ENCODE results near the gene NUSAP1. TPM values are rescaled to one million over a fixed set of nuclear protein-coding genes. Genes with fewer than 3 reads are reported as not detected.
"Not testable (repeated sequence)": the region's sequence is repeated elsewhere in the genome, so short reads cannot be mapped to it uniquely, and the experiment has no call there.

Gene NUSAP1
- total RNA-seq (2014; rRNA removed; shearing (Covaris generic)): 108 and 115 TPM in 2 replicates
- polyA plus RNA-seq (2014; cell fraction: nucleus; rRNA removed): 239 and 279 TPM in 2 replicates

- peak; percentile 100 for DNase-seq (ENCODE audit: extremely low read depth, low read depth)
These were observed at the start of gene NUSAP1, which contains the start of gene OIP5 for GRCh38 chr15:41332194-41333025. NUSAP1 (plus strand) TSS chr15:41332881; CDS start chr15:41332958, 77 bp downstream. OIP5 (minus strand) TSS chr15:41332591; CDS start chr15:41332561, 30 bp downstream.

GRCh38 chr15:41282980-41283652, 49.6 kb upstream of the NUSAP1 start:
- not testable (repeated sequence) for DNase-seq (ENCODE audit: extremely low read depth, low read depth)

- peak; percentile 99 for DNase-seq (ENCODE audit: extremely low read depth, low read depth)
These were observed 48.8 kb upstream of the NUSAP1 start for GRCh38 chr15:41283653-41284426.

GRCh38 chr15:41284427-41285177, 48.1 kb upstream of the NUSAP1 start:
- DNase-seq (ENCODE audit: extremely low read depth, low read depth): peak; percentile 42

GRCh38 chr15:41285285-41285684, 47.4 kb upstream of the NUSAP1 start:
- no peak for DNase-seq (ENCODE audit: extremely low read depth, low read depth)

- DNase-seq (ENCODE audit: extremely low read depth, low read depth): no peak
These were observed 45.9 kb upstream of the NUSAP1 start for GRCh38 chr15:41286665-41287333.

GRCh38 chr15:41288464-41288863, 44.2 kb upstream of the NUSAP1 start:
- DNase-seq (ENCODE audit: extremely low read depth, low read depth): no peak

GRCh38 chr15:41289953-41290352, 42.7 kb upstream of the NUSAP1 start:
- DNase-seq (ENCODE audit: extremely low read depth, low read depth): no peak

GRCh38 chr15:41291065-41291631, 41.5 kb upstream of the NUSAP1 start:
- DNase-seq (ENCODE audit: extremely low read depth, low read depth): no peak

GRCh38 chr15:41292521-41292920, 40.2 kb upstream of the NUSAP1 start:
- no peak for DNase-seq (ENCODE audit: extremely low read depth, low read depth)

- not testable (repeated sequence) for DNase-seq (ENCODE audit: extremely low read depth, low read depth)
These were observed 31.5 kb upstream of the NUSAP1 start for GRCh38 chr15:41301139-41301538.

GRCh38 chr15:41301587-41301986, 31.1 kb upstream of the NUSAP1 start:
- no peak for DNase-seq (ENCODE audit: extremely low read depth, low read depth)

GRCh38 chr15:41304149-41304770, 28.4 kb upstream of the NUSAP1 start:
- DNase-seq (ENCODE audit: extremely low read depth, low read depth): no peak

GRCh38 chr15:41307679-41308078, 25.0 kb upstream of the NUSAP1 start:
- no peak for DNase-seq (ENCODE audit: extremely low read depth, low read depth)

GRCh38 chr15:41309226-41309905, 23.3 kb upstream of the NUSAP1 start:
- DNase-seq (ENCODE audit: extremely low read depth, low read depth): no peak

GRCh38 chr15:41320805-41321330, 11.8 kb upstream of the NUSAP1 start:
- DNase-seq (ENCODE audit: extremely low read depth, low read depth): not testable (repeated sequence)

GRCh38 chr15:41323611-41324010, 9.1 kb upstream of the NUSAP1 start:
- no peak for DNase-seq (ENCODE audit: extremely low read depth, low read depth)

- DNase-seq (ENCODE audit: extremely low read depth, low read depth): no peak
These were observed 1.4 kb upstream of the NUSAP1 start for GRCh38 chr15:41331281-41331680.
